DND-41 (cell line): ENCODE results near the gene LTF.

Experiments used
- ATAC-seq: fragments of 200-7000 bp; cut with Tn5 transposase; 3 replicates; pipeline ENCODE4 v1.9.1; 2021; ENCODE audit warnings: low read depth; ENCODE audit not compliant: insufficient read depth
- DNase-seq: peaks from one replicate; pipeline ENCODE4 v3.0.0-alpha.2; 2020
- H2AFZ ChIP-seq: 2 replicates; pipeline ENCODE4 v1.6.0; 2012; ENCODE audit warnings: low read depth, low read length
- H3K27ac ChIP-seq: 2 replicates; pipeline ENCODE4 v1.5.1; 2012; ENCODE audit warnings: low read length, inconsistent platforms
- H3K27me3 ChIP-seq: fragments of 200-600 bp; sonication (generic); 2 replicates; pipeline ENCODE4 v1.6.0; 2012; ENCODE audit warnings: low read length, mild to moderate bottlenecking, inconsistent platforms; ENCODE audit not compliant: insufficient read depth, poor library complexity
- H3K36me3 ChIP-seq: 2 replicates; pipeline ENCODE4 v1.5.1; 2012; ENCODE audit warnings: low read length, inconsistent platforms; ENCODE audit not compliant: insufficient read depth
- H3K4me1 ChIP-seq: 2 replicates; pipeline ENCODE4 v1.5.1; 2012; ENCODE audit warnings: mild to moderate bottlenecking, low read length; ENCODE audit not compliant: insufficient read depth
- H3K4me2 ChIP-seq: 2 replicates; pipeline ENCODE4 v1.6.0; 2012; ENCODE audit warnings: mild to moderate bottlenecking, moderate library complexity, low read length, inconsistent platforms; ENCODE audit not compliant: insufficient read depth
- H3K4me3 ChIP-seq, 2 experiments: fragments of 200-600 bp in 1 of 2; shearing (Covaris generic) in 1 of 2; 2 replicates each; pipeline ENCODE4 v1.5.1; 2012 to 2016; ENCODE audit warnings: inconsistent platforms in 2 of 2, low read length in 2 of 2, mild to moderate bottlenecking in 2 of 2, low read depth in 1 of 2, moderate library complexity in 1 of 2
- H3K79me2 ChIP-seq: 2 replicates; pipeline ENCODE4 v1.6.0; 2012; ENCODE audit warnings: low read length, inconsistent platforms; ENCODE audit not compliant: insufficient read depth
- H3K9ac ChIP-seq: 2 replicates; pipeline ENCODE4 v1.6.0; 2012; ENCODE audit warnings: low read depth, mild to moderate bottlenecking, inconsistent platforms, low read length, moderate library complexity
- H3K9me3 ChIP-seq: 2 replicates; pipeline ENCODE4 v1.5.1; 2012; ENCODE audit warnings: low read length, moderate library complexity, mild to moderate bottlenecking, inconsistent platforms; ENCODE audit not compliant: insufficient read depth, severe bottlenecking
- H4K20me1 ChIP-seq: 2 replicates; pipeline ENCODE4 v1.6.0; 2012; ENCODE audit warnings: low read length; ENCODE audit not compliant: insufficient read depth
- EZH2 ChIP-seq: IDR thresholded peaks from 3 replicates; pipeline ENCODE4 v1.6.1; 2012; ENCODE audit warnings: borderline replicate concordance, low read depth, mild to moderate bottlenecking, moderate library complexity, low read length, inconsistent platforms; ENCODE audit not compliant: severe bottlenecking
- TF ChIP-seq, protein P1 (sequence below): IDR thresholded peaks from 2 replicates; pipeline ENCODE4 v1.5.1; 2012; ENCODE audit warnings: borderline replicate concordance, low read length, moderate library complexity, mild to moderate bottlenecking; ENCODE audit not compliant: poor library complexity, severe bottlenecking; ENCODE audit errors: extremely low read depth

LTF gene

DNA sequence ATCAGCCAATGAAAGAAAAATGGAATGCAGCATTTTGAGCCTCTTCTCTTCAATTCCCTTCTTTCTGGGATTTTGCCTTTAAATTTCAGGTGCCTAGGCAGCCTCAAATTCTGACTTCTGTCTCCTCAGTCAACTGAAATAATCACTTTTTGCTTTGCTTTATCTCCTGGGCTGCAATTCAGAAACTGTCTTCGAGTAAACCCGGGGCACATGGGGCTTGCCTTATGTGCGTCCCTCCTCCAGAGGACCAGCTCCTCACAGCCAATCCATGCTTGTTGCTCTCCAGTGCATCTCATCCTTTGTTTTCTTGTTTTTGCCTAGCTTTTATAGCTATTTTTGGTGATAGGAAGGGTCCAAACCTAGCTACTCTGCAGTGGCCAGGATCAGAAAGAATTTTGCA is 41.8 kb upstream of the LTF start:
- Histone ChIP-seq H4K20me1 (no peaks in the 10 kb centered on the region), H3K27ac (no peak overlapping the region), H3K4me3 (no peak overlapping the region), H3K4me2 (no peak overlapping the region), H2AFZ (no peak overlapping the region), H3K79me2 (no peaks in the 10 kb centered on the region), H3K27me3 (no peaks in the 10 kb centered on the region), H3K4me1 (peaks cover 10% of the 10 kb centered on the region), H3K9me3 (no peaks in the 10 kb centered on the region), H3K9ac (no peak overlapping the region), H3K36me3 (no peaks in the 10 kb centered on the region)
- no peak for ATAC-seq
- TF ChIP-seq, protein P1, sequence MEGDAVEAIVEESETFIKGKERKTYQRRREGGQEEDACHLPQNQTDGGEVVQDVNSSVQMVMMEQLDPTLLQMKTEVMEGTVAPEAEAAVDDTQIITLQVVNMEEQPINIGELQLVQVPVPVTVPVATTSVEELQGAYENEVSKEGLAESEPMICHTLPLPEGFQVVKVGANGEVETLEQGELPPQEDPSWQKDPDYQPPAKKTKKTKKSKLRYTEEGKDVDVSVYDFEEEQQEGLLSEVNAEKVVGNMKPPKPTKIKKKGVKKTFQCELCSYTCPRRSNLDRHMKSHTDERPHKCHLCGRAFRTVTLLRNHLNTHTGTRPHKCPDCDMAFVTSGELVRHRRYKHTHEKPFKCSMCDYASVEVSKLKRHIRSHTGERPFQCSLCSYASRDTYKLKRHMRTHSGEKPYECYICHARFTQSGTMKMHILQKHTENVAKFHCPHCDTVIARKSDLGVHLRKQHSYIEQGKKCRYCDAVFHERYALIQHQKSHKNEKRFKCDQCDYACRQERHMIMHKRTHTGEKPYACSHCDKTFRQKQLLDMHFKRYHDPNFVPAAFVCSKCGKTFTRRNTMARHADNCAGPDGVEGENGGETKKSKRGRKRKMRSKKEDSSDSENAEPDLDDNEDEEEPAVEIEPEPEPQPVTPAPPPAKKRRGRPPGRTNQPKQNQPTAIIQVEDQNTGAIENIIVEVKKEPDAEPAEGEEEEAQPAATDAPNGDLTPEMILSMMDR: no peak
- no peak for TF ChIP-seq EZH2
- no peak for DNase-seq

DNA sequence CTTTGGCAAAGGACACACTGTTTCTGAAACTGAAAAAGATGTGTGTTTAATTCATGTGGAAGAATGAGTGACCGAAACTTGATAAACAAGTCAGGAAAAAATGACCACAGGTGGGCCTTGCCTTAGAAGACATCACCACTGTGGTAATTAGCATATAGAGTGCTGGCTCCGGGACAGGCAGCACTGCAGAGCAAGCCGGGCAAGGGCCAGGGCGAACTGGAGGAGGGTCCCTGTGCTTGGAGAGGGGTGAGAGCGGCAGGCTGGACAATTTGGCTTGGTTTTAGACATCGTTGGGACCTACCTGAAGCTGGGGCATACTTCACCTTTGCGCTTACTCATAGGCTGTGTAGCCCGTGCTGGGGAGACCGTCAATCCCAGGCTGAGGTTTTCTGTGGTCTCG is 41.2 kb upstream of the LTF start:
- peaks cover 11% of the 10 kb centered on the region for H3K4me1 ChIP-seq
- H4K20me1 ChIP-seq: no peaks in the 10 kb centered on the region
- H3K9ac ChIP-seq: no peak overlapping the region
- H3K4me2 ChIP-seq: no peak overlapping the region
- ATAC-seq: no peak
- H3K27ac ChIP-seq: no peak overlapping the region
- H3K4me3 ChIP-seq: no peak overlapping the region
- H3K36me3 ChIP-seq: no peaks in the 10 kb centered on the region
- no peak for TF ChIP-seq EZH2
- TF ChIP-seq, protein P1: no peak
- no peak for DNase-seq
- no peak overlapping the region for H2AFZ ChIP-seq
- H3K9me3 ChIP-seq: no peaks in the 10 kb centered on the region
- no peaks in the 10 kb centered on the region for H3K79me2 ChIP-seq
- H3K27me3 ChIP-seq: no peaks in the 10 kb centered on the region

DNA sequence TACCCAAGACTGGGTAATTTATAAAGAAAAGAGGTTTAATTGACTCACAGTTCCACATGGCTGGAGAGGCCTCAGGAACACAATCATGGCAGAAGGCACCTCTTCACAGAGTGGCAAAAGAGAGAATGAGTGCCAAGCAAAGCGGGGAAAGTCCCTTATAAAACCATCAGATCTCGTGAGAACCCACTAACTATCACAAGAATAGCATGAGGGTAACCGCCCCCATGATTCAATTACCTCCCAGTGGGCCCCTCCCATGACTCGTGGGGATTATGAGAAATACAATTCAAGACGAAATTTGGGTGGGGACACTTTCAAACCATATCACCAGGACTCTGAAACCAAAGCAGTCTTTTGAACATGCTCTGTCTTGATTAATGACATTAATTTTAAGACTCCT is 40.1 kb upstream of the LTF start:
- Histone ChIP-seq H4K20me1 (no peaks in the 10 kb centered on the region), H3K79me2 (no peaks in the 10 kb centered on the region), H3K4me2 (no peak overlapping the region), H3K27me3 (no peaks in the 10 kb centered on the region), H3K9me3 (no peaks in the 10 kb centered on the region), H3K4me1 (peaks cover 21% of the 10 kb centered on the region), H3K9ac (no peak overlapping the region), H2AFZ (no peak overlapping the region), H3K27ac (no peak overlapping the region), H3K4me3 (no peak overlapping the region), H3K36me3 (no peaks in the 10 kb centered on the region)
- TF ChIP-seq, protein P1: no peak
- no peak for TF ChIP-seq EZH2
- no peak for DNase-seq
- ATAC-seq: no peak
